ENCODE results near the gene SYTL4. TPM values are rescaled to one million over a fixed set of nuclear protein-coding genes. Genes with fewer than 3 reads are reported as not detected.

SYTL4 gene
- total RNA-seq: 0.38 and 0.39 TPM in 2 replicates

GRCh38 chrX:100731441-100732281 lies at the start of gene SYTL4:
SYTL4 (minus strand) TSS chrX:100732121; CDS start chrX:100702037, 30,084 bp downstream.

GRCh38 chrX:100643956-100644860 lies 87.7 kb downstream of the SYTL4 start, which contains the start of gene SRPX2:
SRPX2 (plus strand) TSS chrX:100644199; CDS start chrX:100646323, 2,124 bp downstream.

GRCh38 chrX:100636321-100636991 lies 95.5 kb downstream of the SYTL4 start, which contains the start of gene TSPAN6:
TSPAN6 (minus strand) TSS chrX:100636806; CDS start chrX:100636694, 112 bp downstream.

Other genes starting within 250 kb of the SYTL4 start
- not detected in 2 replicates for gene TNMD, start 147.2 kb downstream of the SYTL4 start, total RNA-seq
- 14.8 and 18.5 TPM in 2 replicates for gene TSPAN6, start 95.3 kb downstream of the SYTL4 start, total RNA-seq
- 4.0 and 4.1 TPM in 2 replicates for gene SRPX2, start 87.9 kb downstream of the SYTL4 start, total RNA-seq
- 16.4 and 26.8 TPM in 2 replicates for gene CSTF2, start 88.3 kb upstream of the SYTL4 start, total RNA-seq
- not detected in 2 replicates for gene NOX1, start 142.2 kb upstream of the SYTL4 start, total RNA-seq
- gene XKRX, start 196.8 kb upstream of the SYTL4 start, total RNA-seq: 0.08 and 0.16 TPM in 2 replicates
- gene ARL13A, start 237.6 kb upstream of the SYTL4 start, total RNA-seq: not detected in 2 replicates